ENCODE data around the gene DGKD. TPM values are rescaled to one million over a fixed set of nuclear protein-coding genes. Genes with fewer than 3 reads are reported as not detected.
A peak's percentile ranks its signal among the peaks of the same experiment; 100 is the strongest.

Gene DGKD
- total RNA-seq, 1 donor from 2014 or later: 86.7 TPM

- ATAC-seq: no peak
- Histone ChIP-seq H3K4me3 (no peak overlapping the region), H3K9me3 (no peaks in the 10 kb centered on the region), H3K27ac (no peak overlapping the region), H3K27me3 (no peaks in the 10 kb centered on the region), H3K36me3 (peaks cover 9% of the 10 kb centered on the region), H3K4me1 (no peaks in the 10 kb centered on the region)
- no peak for DNase-seq
- intact Hi-C loops (cut with DNase I): no loop called here
- TF ChIP-seq, protein P1, sequence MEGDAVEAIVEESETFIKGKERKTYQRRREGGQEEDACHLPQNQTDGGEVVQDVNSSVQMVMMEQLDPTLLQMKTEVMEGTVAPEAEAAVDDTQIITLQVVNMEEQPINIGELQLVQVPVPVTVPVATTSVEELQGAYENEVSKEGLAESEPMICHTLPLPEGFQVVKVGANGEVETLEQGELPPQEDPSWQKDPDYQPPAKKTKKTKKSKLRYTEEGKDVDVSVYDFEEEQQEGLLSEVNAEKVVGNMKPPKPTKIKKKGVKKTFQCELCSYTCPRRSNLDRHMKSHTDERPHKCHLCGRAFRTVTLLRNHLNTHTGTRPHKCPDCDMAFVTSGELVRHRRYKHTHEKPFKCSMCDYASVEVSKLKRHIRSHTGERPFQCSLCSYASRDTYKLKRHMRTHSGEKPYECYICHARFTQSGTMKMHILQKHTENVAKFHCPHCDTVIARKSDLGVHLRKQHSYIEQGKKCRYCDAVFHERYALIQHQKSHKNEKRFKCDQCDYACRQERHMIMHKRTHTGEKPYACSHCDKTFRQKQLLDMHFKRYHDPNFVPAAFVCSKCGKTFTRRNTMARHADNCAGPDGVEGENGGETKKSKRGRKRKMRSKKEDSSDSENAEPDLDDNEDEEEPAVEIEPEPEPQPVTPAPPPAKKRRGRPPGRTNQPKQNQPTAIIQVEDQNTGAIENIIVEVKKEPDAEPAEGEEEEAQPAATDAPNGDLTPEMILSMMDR (IDR thresholded peaks at IDR 0.05): no peak
Measured at GRCh38 chr2:233399306-233400225, 45.3 kb downstream of the DGKD start.

DNA sequence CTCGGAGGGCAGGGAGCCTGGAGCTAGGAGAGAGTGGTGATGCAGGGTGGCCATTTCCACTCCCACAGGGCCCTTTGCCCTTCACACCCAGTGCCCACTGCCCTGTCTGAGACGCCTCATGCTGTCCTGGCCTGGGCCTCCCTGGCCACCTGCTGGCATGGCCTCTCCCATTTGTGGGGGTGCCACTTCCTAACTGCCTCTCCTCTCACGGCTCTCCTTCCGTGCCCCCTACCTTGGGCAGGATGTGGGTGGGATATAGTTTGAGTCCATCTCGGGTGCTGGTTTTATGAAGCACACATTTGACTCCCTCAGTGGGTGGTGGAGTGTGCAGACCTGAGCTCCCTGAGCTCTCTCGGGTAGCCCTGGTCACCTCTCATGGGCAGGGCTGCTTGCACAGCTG is 46.0 kb downstream of the DGKD start:
- DNase-seq (no peak), ATAC-seq (peak; percentile 15)
- TF ChIP-seq, protein P1 (IDR thresholded peaks at IDR 0.05): no peak
- intact Hi-C loops (cut with DNase I): no loop called here
- Histone ChIP-seq H3K9me3 (no peaks in the 10 kb centered on the region), H3K27me3 (no peaks in the 10 kb centered on the region), H3K4me3 (no peak overlapping the region), H3K36me3 (peaks cover 5% of the 10 kb centered on the region), H3K27ac (no peak overlapping the region), H3K4me1 (no peaks in the 10 kb centered on the region)

- H3K36me3 ChIP-seq: peaks cover 5% of the 10 kb centered on the region
- H3K27ac ChIP-seq: no peak overlapping the region
- no peaks in the 10 kb centered on the region for H3K9me3 ChIP-seq
- ATAC-seq (no peak), DNase-seq (no peak)
- no peak overlapping the region for H3K4me3 ChIP-seq
- intact Hi-C loops (cut with DNase I): no loop called here
- H3K27me3 ChIP-seq: no peaks in the 10 kb centered on the region
- no peaks in the 10 kb centered on the region for H3K4me1 ChIP-seq
- TF ChIP-seq, protein P1 (IDR thresholded peaks at IDR 0.05): no peak
Measured at GRCh38 chr2:233400961-233401360, 46.7 kb downstream of the DGKD start.

- H3K27me3 ChIP-seq: no peaks in the 10 kb centered on the region
- H3K4me1 ChIP-seq: no peaks in the 10 kb centered on the region
- H3K27ac ChIP-seq: no peak overlapping the region
- DNase-seq: no peak
- no peaks in the 10 kb centered on the region for H3K9me3 ChIP-seq
- peaks cover 5% of the 10 kb centered on the region for H3K36me3 ChIP-seq
- H3K4me3 ChIP-seq: no peak overlapping the region
- TF ChIP-seq, protein P1 (IDR thresholded peaks at IDR 0.05): no peak
- ATAC-seq: no peak
- intact Hi-C loops (cut with DNase I): no loop called here
Measured at GRCh38 chr2:233402346-233402745, 48.1 kb downstream of the DGKD start.

- intact Hi-C loops (cut with DNase I): no loop called here
- H3K4me3 ChIP-seq: no peak overlapping the region
- H3K27me3 ChIP-seq: no peaks in the 10 kb centered on the region
- no peak overlapping the region for H3K27ac ChIP-seq
- H3K4me1 ChIP-seq: no peaks in the 10 kb centered on the region
- ATAC-seq: no peak
- no peaks in the 10 kb centered on the region for H3K9me3 ChIP-seq
- H3K36me3 ChIP-seq: peaks cover 5% of the 10 kb centered on the region
- TF ChIP-seq, protein P1 (IDR thresholded peaks at IDR 0.05): no peak
- DNase-seq: no peak
Measured at GRCh38 chr2:233402789-233403188, 48.5 kb downstream of the DGKD start.
